Neural cell (in vitro differentiated cells): ENCODE measurements around the gene SSR4.

ENCODE experiments used
- CTCF ChIP-seq: fragments of 450-650 bp; IDR thresholded peaks from 2 replicates; pipeline ENCODE4 v1.5.1; 2014; ENCODE audit warnings: antibody characterized with exemption, mild to moderate bottlenecking, moderate library complexity; ENCODE audit not compliant: poor library complexity, severe bottlenecking
- EP300 ChIP-seq: fragments of 450-650 bp; conservative IDR thresholded peaks from 2 replicates; pipeline ENCODE4 v1.6.1; 2014; ENCODE audit warnings: antibody characterized with exemption, mild to moderate bottlenecking, moderate library complexity; ENCODE audit not compliant: poor library complexity, severe bottlenecking
- EZH2 ChIP-seq: fragments of 200-600, 300-800 bp; shearing (Covaris generic), sonication (generic); IDR thresholded peaks from 2 replicates; pipeline ENCODE4 v1.6.1; 2014; ENCODE audit warnings: antibody characterized with exemption, low read length, borderline replicate concordance, mild to moderate bottlenecking; ENCODE audit not compliant: insufficient read depth, poor library complexity, severe bottlenecking
- MXI1 ChIP-seq: fragments of 450-650 bp; conservative IDR thresholded peaks from 2 replicates; pipeline ENCODE4 v1.6.1; 2014; ENCODE audit warnings: antibody characterized with exemption, mild to moderate bottlenecking; ENCODE audit not compliant: poor library complexity, severe bottlenecking
- POLR2AphosphoS5 ChIP-seq: IDR thresholded peaks from 2 replicates; pipeline ENCODE4 v1.6.1; 2012
- RAD21 ChIP-seq: fragments of 450-650 bp; conservative IDR thresholded peaks from 2 replicates; pipeline ENCODE4 v1.6.1; 2014; ENCODE audit warnings: antibody characterized with exemption, mild to moderate bottlenecking, moderate library complexity
- SMC3 ChIP-seq: fragments of 450-650 bp; conservative IDR thresholded peaks from 2 replicates; pipeline ENCODE4 v1.6.1; 2014; ENCODE audit warnings: antibody characterized with exemption, mild to moderate bottlenecking, moderate library complexity; ENCODE audit not compliant: poor library complexity
- TAF1 ChIP-seq: IDR thresholded peaks from 2 replicates; pipeline ENCODE4 v1.6.1; 2012; ENCODE audit warnings: low read depth

GRCh38 chrX:153813161-153813560, 18.7 kb downstream of the SSR4 start:
- TF ChIP-seq CTCF (no peak), POLR2AphosphoS5 (no peak), MXI1 (no peak), TAF1 (no peak), EP300 (no peak), EZH2 (no peak), SMC3 (no peak), RAD21 (no peak)
